Trophoblast cell (in vitro differentiated cells and primary cell): Measurements from ENCODE around the gene B3GALT5.

ENCODE experiments used
- DNase-seq, 2 donors: peaks; one replicate each; pipeline ENCODE4 v3.0.0-alpha.2; 2016
- H2AFZ ChIP-seq: 2 replicates; pipeline ENCODE4 v1.6.1; 2013; ENCODE audit warnings: low read length, moderate library complexity, mild to moderate bottlenecking; ENCODE audit not compliant: insufficient read depth, poor library complexity
- H2AK5ac ChIP-seq: 2 replicates; pipeline ENCODE4 v1.6.1; 2013; ENCODE audit warnings: mild to moderate bottlenecking, low read length
- H2BK120ac ChIP-seq: 2 replicates; pipeline ENCODE4 v1.6.1; 2013; ENCODE audit warnings: low read length, mild to moderate bottlenecking, moderate library complexity; ENCODE audit not compliant: insufficient read depth, poor library complexity
- H2BK12ac ChIP-seq: 2 replicates; pipeline ENCODE4 v1.6.1; 2013; ENCODE audit warnings: mild to moderate bottlenecking, low read length, moderate library complexity
- H2BK5ac ChIP-seq: 2 replicates; pipeline ENCODE4 v1.6.1; 2013; ENCODE audit warnings: low read length, low read depth, moderate library complexity, mild to moderate bottlenecking; ENCODE audit not compliant: poor library complexity
- H3K14ac ChIP-seq: 2 replicates; pipeline ENCODE4 v1.6.1; 2013; ENCODE audit warnings: mild to moderate bottlenecking, low read length
- H3K18ac ChIP-seq: 2 replicates; pipeline ENCODE4 v1.6.1; 2013; ENCODE audit warnings: mild to moderate bottlenecking, low read length
- H3K23ac ChIP-seq: 2 replicates; pipeline ENCODE4 v1.6.1; 2013; ENCODE audit warnings: low read length
- H3K27ac ChIP-seq: 2 replicates; pipeline ENCODE4 v1.5.1; 2013; ENCODE audit warnings: low read depth, mild to moderate bottlenecking, inconsistent platforms, low read length, moderate library complexity
- H3K27me3 ChIP-seq: 2 replicates; pipeline ENCODE4 v1.6.1; 2013; ENCODE audit warnings: inconsistent platforms, mild to moderate bottlenecking, low read length, moderate library complexity; ENCODE audit not compliant: insufficient read depth
- H3K36me3 ChIP-seq, 2 experiments: 1 replicate in 1 of 2; 2 replicates in 1 of 2; pipeline ENCODE4 v1.6.1; 2013; ENCODE audit warnings: low read length in 2 of 2, mild to moderate bottlenecking in 2 of 2, moderate library complexity in 1 of 2; ENCODE audit not compliant: insufficient read depth in 2 of 2, control insufficient read depth in 1 of 2
- H3K4ac ChIP-seq: 2 replicates; pipeline ENCODE4 v1.6.1; 2013; ENCODE audit warnings: low read depth, mild to moderate bottlenecking, low read length, moderate library complexity
- H3K4me1 ChIP-seq, 2 experiments: 1 replicate in 1 of 2; 2 replicates in 1 of 2; pipeline ENCODE4 v1.6.1; 2013; ENCODE audit warnings: low read length in 2 of 2, mild to moderate bottlenecking in 2 of 2, moderate library complexity in 1 of 2; ENCODE audit not compliant: insufficient read depth in 2 of 2, control insufficient read depth in 1 of 2
- H3K4me2 ChIP-seq: 2 replicates; pipeline ENCODE4 v1.6.1; 2013; ENCODE audit warnings: inconsistent platforms, mild to moderate bottlenecking, low read length, moderate library complexity
- H3K4me3 ChIP-seq: 2 replicates; pipeline ENCODE4 v1.5.1; 2013; ENCODE audit warnings: mild to moderate bottlenecking, low read depth, low read length, inconsistent platforms
- H3K79me1 ChIP-seq: one replicate; pipeline ENCODE4 v1.6.1; 2013; ENCODE audit warnings: low read length
- H3K79me2 ChIP-seq: 2 replicates; pipeline ENCODE4 v1.6.1; 2013; ENCODE audit warnings: low read length, mild to moderate bottlenecking; ENCODE audit not compliant: control insufficient read depth, insufficient read depth, poor library complexity
- H3K9ac ChIP-seq: 2 replicates; pipeline ENCODE4 v1.6.1; 2013; ENCODE audit warnings: mild to moderate bottlenecking, low read length
- H3K9me3 ChIP-seq: 2 replicates; pipeline ENCODE4 v1.6.1; 2013; ENCODE audit warnings: low read depth, mild to moderate bottlenecking, control low read depth, inconsistent platforms, low read length; ENCODE audit not compliant: insufficient read depth
- H4K12ac ChIP-seq: 2 replicates; pipeline ENCODE4 v1.6.1; 2013; ENCODE audit warnings: low read depth, mild to moderate bottlenecking, low read length, moderate library complexity
- H4K8ac ChIP-seq: 2 replicates; pipeline ENCODE4 v1.6.1; 2013; ENCODE audit warnings: low read depth, mild to moderate bottlenecking, low read length, moderate library complexity
- H4K91ac ChIP-seq: one replicate; pipeline ENCODE4 v1.6.1; 2013; ENCODE audit warnings: low read depth, mild to moderate bottlenecking, low read length, moderate library complexity
- WGBS: extraction: QIAGEN DNeasy Blood & Tissue Kit; methylation state at CpG from one replicate; pipeline ENCODE4 v1.1.7; 2013; ENCODE audit warnings: missing lambda C conversion rate; ENCODE audit not compliant: insufficient read length, insufficient coverage; ENCODE audit errors: extremely low coverage; 5-methylcytosine and 5-hydroxymethylcytosine counted together

Gene B3GALT5

GRCh38 chr21:39696618-39697017 is 83.9 kb downstream of the B3GALT5 start:
- Histone ChIP-seq H2AFZ (no peak overlapping the region), H2AK5ac (no peak overlapping the region), H3K27ac (no peak overlapping the region), H3K4me1 (peaks cover 0 to 2% of the 10 kb centered on the region in 2 experiments), H2BK12ac (no peak overlapping the region), H3K4ac (no peak overlapping the region), H3K27me3 (no peaks in the 10 kb centered on the region), H4K8ac (no peak overlapping the region), H3K14ac (no peak overlapping the region), H4K12ac (no peak overlapping the region), H3K23ac (no peak overlapping the region), H2BK120ac (no peak overlapping the region), H3K18ac (no peak overlapping the region), H3K79me1 (no peaks in the 10 kb centered on the region), H4K91ac (no peak overlapping the region), H3K9ac (no peak overlapping the region), H3K4me3 (no peak overlapping the region), H3K36me3 (no peaks in the 10 kb centered on the region), H3K9me3 (no peaks in the 10 kb centered on the region), H3K4me2 (no peak overlapping the region), H3K79me2 (no peaks in the 10 kb centered on the region), H2BK5ac (no peak overlapping the region)
- no peak for DNase-seq
- no CpG with 5 or more reads among the region's 4 CpGs for WGBS

DNA sequence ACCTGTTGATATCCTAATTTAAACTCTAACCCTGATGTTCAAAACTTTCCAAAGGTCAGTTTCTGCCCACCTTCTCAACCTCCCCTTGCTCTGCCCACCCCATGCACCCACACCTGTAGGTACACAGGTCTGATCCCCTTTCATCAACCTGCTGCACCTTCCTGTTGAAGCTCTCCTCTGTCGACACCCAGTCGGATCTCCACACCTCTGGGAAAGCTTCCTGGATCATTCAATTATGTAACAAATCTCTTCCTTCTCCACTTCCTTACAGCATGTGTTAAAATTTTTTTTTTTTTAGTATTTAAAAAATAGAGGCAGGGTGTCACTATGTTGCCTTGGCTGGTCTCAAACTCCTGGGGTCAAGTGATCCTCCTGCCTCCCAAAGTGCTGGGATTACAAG is 87.6 kb downstream of the B3GALT5 start:
- Histone ChIP-seq H3K18ac (no peak overlapping the region), H2BK12ac (no peak overlapping the region), H3K79me2 (no peaks in the 10 kb centered on the region), H3K4ac (no peak overlapping the region), H3K14ac (no peak overlapping the region), H3K9ac (no peak overlapping the region), H2BK5ac (no peak overlapping the region), H3K23ac (no peak overlapping the region), H3K27ac (no peak overlapping the region), H3K4me1 (peaks cover 0 to 2% of the 10 kb centered on the region in 2 experiments), H2AK5ac (no peak overlapping the region), H3K4me2 (no peak overlapping the region), H4K8ac (no peak overlapping the region), H3K79me1 (no peaks in the 10 kb centered on the region), H3K4me3 (no peak overlapping the region), H4K12ac (no peak overlapping the region), H2BK120ac (no peak overlapping the region), H3K27me3 (no peaks in the 10 kb centered on the region), H3K9me3 (peaks cover 5% of the 10 kb centered on the region), H4K91ac (no peak overlapping the region), H2AFZ (no peak overlapping the region), H3K36me3 (no peaks in the 10 kb centered on the region)
- no CpG with 5 or more reads among the region's 2 CpGs for WGBS
- no peak for DNase-seq

DNA sequence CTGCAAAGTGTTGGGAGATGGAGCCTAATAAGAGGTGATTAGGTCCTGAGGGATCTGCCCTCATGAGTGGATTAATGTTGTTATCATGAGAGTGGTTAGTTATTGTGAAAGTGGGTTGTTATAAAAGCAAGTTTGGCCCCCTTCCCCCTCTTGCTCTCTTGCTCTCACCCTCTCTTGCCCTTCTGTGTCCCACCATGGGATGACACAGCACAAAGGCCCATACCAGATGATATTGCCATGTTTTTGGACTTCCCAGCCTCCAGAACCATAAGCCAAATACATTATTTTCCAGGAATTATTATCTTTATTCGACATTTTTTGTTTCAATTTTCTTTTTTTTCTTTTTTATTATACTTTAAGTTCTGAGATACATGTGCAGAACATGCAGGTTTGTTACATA is 90.8 kb downstream of the B3GALT5 start:
- H2AFZ ChIP-seq = no peak overlapping the region

DNA sequence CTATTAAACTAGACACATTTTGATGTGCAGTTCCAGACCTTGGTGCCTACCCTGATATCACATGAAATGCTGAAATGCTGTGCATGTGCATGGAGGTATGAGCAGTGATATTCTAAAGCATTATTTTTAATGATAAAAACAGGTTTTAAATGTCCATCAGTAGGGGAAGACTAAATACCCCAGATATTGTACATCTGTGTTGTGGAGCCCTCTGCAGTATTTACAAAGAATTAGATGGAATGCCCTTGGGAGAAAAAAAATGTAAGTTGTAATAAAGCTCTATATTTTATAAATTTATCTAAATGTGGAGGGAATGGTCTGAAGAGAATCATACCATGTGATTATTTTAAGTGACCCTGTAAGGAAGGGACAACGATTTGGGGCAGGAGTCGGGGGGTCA is 93.1 kb downstream of the B3GALT5 start:
- Histone ChIP-seq H3K23ac (no peak overlapping the region), H3K9ac (no peak overlapping the region), H2BK120ac (no peak overlapping the region), H4K12ac (no peak overlapping the region), H3K36me3 (no peaks in the 10 kb centered on the region), H4K91ac (no peak overlapping the region), H2AFZ (no peak overlapping the region), H2BK12ac (no peak overlapping the region), H3K9me3 (peaks cover 8% of the 10 kb centered on the region), H3K4me2 (no peak overlapping the region), H2AK5ac (no peak overlapping the region), H2BK5ac (no peak overlapping the region), H3K14ac (no peak overlapping the region), H3K27me3 (no peaks in the 10 kb centered on the region), H3K79me2 (no peaks in the 10 kb centered on the region), H3K18ac (no peak overlapping the region), H3K4me1 (no peaks in the 10 kb centered on the region), H3K4me3 (no peak overlapping the region), H4K8ac (no peak overlapping the region), H3K79me1 (no peaks in the 10 kb centered on the region), H3K27ac (no peak overlapping the region), H3K4ac (no peak overlapping the region)
- no peak for DNase-seq
- WGBS = no CpG with 5 or more reads among the region's 2 CpGs

More for the DNA sequence above, 90.8 kb downstream of the B3GALT5 start:
- Histone ChIP-seq H2BK5ac (no peak overlapping the region), H3K9me3 (peaks cover 5% of the 10 kb centered on the region), H3K79me2 (no peaks in the 10 kb centered on the region), H3K4me3 (no peak overlapping the region), H3K27ac (no peak overlapping the region), H2BK12ac (no peak overlapping the region), H4K91ac (no peak overlapping the region), H3K18ac (no peak overlapping the region), H3K14ac (no peak overlapping the region), H3K79me1 (no peaks in the 10 kb centered on the region), H4K12ac (no peak overlapping the region), H3K4me1 (peaks cover 0 to 2% of the 10 kb centered on the region in 2 experiments), H3K27me3 (no peaks in the 10 kb centered on the region), H3K4ac (no peak overlapping the region), H2BK120ac (no peak overlapping the region), H3K9ac (no peak overlapping the region), H3K23ac (no peak overlapping the region), H4K8ac (no peak overlapping the region), H2AK5ac (no peak overlapping the region), H3K36me3 (no peaks in the 10 kb centered on the region), H3K4me2 (no peak overlapping the region)
- DNase-seq = no peak
- no CpG with 5 or more reads among the region's 1 CpG for WGBS
